ENCODE results near the gene VCAN.
"Not testable (repeated sequence)": the region's sequence is repeated elsewhere in the genome, so short reads cannot be mapped to it uniquely, and the experiment has no call there.

Gene VCAN

DNA sequence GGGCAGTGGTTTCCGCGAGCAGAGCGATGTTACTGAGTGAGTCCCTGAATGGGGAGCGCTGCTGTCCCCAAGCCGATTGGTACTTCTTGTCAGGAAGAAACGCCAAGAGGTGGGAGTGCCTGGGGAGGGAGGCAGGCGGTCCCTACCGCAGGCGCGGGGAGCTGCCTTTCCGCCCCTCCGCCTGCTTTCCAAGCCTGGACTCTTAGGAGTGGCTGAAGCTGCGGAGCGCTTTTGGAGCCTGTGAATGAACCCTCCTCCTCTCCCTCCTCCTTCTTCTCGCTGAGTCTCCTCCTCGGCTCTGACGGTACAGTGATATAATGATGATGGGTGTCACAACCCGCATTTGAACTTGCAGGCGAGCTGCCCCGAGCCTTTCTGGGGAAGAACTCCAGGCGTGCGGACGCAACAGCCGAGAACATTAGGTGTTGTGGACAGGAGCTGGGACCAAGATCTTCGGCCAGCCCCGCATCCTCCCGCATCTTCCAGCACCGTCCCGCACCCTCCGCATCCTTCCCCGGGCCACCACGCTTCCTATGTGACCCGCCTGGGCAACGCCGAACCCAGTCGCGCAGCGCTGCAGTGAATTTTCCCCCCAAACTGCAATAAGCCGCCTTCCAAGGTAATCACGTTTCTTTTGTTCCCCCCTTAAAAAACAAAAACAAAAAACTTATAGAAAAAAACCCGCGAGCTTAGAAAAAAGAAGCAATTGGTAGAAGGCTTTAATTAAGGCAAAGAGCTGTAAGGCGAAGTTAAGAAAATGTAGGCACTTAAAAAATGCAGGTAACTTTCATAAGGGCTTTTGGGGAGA, at the start of gene VCAN:
Gene VCAN (plus strand): TSS at position 340 of the 808 bp plus-strand sequence. CDS start 11,775 bp downstream, outside the sequence.
- DNase-seq: no peak

GRCh38 chr5:83422284-83422683, 49.3 kb upstream of the VCAN start:
- no peak for DNase-seq

DNA sequence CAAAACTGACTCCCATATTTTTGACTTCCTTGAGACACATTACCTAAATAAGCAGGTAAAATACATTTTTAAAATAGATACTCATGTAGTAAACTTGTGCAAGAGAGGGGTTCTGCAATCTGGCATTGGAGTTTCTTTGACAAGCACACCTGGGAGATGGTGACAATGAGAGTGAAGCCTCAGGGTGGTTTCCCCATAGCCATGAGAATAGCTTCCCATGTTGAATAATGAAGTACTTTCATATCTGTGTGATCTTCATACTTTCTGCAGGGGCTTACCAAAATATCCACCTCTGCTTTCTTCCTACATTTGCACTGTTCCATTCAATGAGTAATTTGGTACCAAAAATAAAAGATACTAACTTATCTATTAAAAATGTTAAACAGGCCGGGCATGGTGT, 44.7 kb upstream of the VCAN start:
- DNase-seq: no peak

DNA sequence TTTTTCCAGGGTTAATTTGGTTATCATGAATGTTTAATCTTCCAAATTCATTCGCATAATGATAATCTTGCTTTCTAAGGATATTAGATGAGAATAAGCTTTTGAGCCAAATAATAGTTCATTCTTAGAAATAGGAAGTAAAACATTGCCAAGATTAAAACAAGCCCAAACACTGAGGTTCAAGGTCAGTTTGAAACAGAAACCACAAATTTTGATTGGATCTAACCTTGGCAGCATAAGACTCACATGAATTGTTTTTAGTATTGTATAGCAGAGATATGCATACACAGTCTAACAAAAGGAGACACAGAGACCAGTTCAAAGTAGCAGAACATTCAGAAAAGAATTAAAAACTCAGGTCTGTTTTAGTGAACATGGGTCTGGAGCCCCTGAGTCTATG, 43.4 kb upstream of the VCAN start:
- no peak for DNase-seq

DNA sequence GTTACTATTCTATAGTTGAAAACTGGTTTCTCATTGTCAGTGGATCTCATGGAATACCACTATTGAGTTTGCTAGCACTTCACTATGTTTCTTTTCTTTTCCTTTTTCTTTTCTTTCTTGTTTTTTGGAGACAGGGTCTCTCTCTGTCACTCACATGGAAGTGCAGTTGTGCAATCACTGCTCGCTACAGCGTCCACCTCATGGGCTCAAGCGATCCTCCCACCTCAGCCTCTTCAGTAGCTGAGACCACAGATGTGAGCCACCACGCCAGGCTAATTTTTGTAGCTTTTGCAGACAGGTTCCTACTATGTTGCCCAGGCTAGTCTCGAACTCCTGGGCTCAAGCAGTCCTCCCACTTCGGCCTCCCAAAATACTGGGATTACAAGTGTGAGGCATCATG, 42.7 kb upstream of the VCAN start:
- no peak for DNase-seq

DNA sequence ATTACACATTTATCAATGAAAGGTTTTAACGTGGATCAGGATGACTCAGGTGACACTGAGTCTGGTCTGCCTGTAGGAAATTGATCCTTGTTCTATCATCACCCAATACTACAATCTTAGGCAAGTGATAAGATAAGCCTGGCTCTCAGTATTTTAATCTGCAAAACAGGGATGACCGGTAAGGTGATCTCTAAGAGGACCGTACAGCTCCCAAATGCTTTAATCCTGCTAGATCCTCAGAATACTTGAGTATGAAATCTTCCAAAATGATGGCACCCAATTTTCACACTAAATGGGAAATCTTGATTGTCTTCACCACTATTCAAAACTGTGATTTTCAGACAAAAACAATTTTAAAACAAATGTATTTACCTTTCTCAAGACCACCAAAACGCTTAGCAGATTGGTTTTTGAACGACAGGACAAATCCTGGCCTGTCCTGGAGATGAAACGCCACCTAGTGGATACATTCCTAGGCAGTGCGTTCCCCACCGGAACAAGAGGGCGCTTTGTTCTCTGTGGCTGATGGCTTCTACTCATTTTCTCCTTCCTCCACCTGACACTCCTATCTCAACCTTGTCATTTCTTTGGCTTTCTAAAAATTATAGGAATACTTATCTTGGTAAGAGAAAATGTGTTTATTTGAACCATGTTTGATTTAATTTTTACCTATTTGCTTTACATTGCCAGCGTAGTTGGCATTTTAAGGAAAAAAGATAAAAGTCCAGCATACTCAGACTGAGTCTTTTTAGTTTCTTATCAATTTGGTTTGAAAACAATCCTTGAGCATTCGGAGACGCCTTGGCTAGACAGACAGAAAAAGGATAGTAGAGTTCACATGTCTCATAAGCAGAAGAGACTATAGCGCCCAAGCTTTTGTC, 41.2 kb upstream of the VCAN start:
- DNase-seq: peak; percentile 32 to 42

DNA sequence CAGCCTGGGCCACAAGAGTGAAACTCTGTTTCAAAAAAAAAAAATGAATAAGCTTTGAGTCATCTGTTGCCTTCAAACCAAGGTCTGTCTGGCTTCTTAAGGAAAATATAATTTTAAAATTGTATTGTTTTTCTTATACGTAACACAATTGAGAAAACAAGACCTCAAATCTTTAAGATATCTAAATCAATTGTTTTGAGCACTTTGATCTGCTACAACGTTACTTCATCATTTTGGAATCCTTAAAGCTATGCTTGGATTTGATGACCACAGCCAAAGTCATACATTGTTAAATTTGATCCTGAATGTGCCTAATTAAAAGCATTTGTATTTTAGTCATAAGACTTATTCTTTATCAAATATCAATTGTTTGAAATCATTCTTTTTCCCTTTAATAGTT, 37.7 kb upstream of the VCAN start:
- DNase-seq: no peak

DNA sequence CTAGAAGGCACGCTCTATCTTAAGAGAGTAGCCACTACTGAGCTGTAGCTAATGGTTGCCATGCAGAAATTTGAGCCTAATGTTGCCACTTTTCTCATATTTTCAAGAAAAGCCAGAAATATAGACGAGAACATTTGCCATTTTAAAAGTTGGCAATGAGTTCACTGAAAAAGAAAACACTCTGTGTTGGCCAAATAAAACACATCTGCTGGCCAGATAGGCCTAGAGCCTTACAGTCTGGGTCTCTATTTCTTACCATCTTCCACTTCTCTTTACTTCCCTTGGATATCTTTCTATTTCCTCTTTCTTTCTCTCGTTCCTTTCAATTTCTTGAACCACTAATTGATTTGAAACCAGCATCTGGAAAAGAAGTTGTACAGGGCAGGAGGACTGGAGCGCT, 36.6 kb upstream of the VCAN start:
- no peak for DNase-seq

- DNase-seq: no peak
Measured at GRCh38 chr5:83436276-83436675, 35.3 kb upstream of the VCAN start.

DNA sequence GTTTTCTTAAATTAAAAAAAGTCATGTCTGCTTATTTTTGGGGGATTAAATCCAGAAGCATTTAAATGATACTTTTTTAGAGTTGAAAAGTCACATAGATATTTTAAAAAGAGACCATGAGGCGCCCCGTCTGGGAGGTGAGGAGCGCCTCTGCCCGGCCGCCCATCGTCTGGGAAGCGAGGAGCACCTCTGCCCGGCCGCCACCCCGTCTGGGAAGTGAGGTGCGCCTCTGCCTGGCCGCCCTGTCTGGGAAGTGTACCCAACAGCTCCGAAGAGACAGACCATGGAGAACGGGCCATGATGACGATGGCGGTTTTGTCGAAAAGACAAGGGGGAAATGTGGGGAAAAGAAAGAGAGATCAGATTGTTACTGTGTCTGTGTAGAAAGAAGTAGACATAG, 33.8 kb upstream of the VCAN start:
- DNase-seq: not testable (repeated sequence)

GRCh38 chr5:83440826-83441225, 30.7 kb upstream of the VCAN start:
- no peak for DNase-seq

DNA sequence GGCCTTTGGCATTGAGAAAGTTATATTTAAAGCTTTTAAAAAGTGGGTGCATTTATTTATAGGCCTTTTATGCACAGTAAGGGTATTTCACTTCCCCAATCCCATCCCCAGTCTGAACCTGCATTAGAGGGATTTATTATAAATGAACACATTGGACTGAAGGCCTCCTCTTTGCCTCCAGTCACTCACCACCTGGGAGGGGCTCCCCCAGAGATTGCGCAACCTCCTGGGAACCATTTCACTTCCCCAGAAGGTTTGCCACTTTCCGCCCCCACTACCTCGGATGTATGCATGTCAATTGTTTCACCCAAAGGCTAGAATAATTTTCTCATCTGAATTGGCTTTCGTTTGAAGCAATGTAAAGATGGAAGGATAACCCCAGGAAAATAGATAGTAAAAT, 29.8 kb upstream of the VCAN start:
- DNase-seq: no peak

GRCh38 chr5:83443534-83443933, 28.0 kb upstream of the VCAN start:
- no peak for DNase-seq

GRCh38 chr5:83444445-83444844, 27.1 kb upstream of the VCAN start:
- DNase-seq: no peak

GRCh38 chr5:83446253-83446947, 25.1 kb upstream of the VCAN start:
- no peak for DNase-seq

- no peak for DNase-seq
Measured at GRCh38 chr5:83447533-83447932, 24.0 kb upstream of the VCAN start.

DNA sequence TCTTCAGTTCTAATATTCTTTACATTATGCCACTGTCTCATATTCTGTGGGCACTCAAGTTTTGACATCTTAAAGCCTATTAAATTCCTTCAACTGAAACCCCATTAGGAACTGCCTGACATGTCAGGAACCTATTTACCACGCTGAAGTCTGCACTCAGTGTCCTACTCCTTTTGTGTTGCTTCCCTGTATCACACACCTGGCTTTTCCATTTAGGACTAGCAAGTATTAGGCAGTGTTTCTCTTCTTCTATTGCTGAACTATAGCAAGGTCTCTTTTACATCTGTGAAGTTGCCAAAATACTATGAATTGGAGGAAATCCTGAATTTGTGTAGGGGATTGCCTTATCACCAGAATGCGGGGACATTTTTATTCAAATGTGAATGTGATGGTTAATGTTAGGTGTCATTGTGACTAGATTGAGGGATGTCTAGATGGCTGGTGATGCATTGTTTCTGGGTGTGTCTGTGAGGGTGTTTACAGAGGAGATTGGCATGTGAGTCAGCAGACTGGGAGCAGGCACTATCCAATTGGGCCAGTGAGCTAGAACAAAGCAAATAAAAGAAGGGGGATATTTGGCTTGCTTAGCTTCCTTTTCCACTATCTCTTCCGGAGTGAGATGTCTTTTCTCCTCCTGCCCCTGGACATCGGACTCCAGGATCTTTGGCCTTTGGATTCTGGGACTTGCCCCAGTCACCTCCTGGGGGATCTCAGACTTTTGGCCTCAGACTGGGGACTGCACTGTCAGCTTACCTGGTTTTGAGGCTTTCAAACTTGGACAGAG, 21.2 kb upstream of the VCAN start:
- no peak for DNase-seq

DNA sequence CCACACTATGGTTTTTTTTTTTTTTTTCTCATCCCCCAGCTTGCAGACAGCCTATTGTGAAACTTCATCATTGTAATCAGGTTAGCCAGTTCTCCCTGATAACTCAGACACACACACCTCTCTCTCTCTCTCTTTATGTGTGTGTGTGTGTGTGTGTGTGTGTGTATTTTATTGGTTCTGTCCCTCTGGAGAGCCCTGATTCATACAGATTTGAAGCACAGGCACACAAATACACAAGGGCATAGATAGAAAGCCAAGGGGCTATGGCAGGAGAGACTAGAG, 20.6 kb upstream of the VCAN start:
- DNase-seq: no peak

GRCh38 chr5:83451955-83452354, 19.6 kb upstream of the VCAN start:
- DNase-seq: no peak

DNA sequence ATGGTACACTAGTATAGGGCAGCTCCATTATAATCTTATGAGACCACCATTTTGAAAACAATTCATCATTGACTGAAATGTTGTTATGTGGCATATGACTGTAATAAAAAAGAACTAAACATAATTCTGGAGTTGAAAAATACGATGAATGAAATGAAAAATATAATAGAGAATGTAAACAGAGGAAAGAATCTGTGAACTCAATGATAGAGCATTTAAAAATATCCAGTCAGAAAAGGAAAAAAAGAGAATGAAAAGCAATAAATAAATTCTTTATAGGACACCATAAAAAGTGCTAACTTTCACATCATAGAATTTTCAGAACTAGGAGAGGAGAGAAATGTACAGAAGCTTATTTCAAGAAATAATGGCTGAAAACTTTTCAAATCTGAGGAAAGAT, 17.6 kb upstream of the VCAN start:
- DNase-seq: no peak

DNA sequence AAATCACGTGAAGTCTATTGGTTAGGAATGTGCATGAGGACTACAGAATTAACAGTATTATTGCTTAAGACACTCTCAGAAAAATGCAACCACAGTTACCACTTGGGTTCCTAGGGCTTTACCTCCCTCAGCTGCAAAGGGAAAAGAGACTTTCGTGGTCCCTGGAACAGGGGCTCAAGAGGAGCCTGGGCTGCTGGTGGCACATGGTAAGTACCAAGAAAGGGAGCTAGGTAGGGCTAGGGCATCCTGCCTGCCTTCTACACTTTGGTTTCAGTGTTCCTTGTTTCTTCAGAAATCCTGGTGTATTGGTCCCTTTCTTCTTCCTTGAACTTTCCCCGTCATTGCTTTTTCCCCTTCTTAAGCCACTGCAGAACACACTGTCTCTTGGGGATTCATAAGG, 7.3 kb upstream of the VCAN start:
- no peak for DNase-seq

DNA sequence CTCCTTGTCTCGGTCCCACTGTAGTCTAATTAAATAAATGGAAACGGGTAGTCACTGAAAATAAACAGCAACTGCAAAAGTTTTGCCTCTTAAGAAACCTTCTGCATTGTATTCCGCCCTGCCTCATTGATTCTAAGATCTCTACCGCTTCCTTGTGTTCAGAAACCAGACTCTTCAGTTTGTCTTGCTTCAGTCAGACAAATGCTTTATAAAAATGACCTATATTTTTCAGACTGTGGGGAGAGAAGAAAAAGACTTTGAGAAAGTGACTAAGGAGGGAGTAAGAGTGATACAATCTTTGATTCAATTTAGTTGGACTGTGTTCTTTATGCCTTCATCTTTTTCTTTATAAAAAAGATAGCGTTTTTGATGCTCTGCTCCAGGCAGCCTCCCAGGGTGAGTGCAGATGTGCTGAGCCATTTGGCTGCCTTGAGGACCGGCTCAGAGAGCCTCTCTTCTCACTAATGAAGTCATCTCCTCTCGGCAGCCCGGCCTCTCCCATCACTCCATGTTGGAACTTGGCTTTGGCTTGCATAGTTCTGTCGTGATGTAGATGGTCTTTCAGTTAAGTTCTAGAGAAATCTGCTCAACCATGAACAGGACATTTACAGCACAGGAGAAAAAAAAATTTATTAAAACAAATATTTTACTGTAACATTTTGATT, 4.0 kb upstream of the VCAN start:
- DNase-seq: no peak
